IPS-15b (cell line): ENCODE measurements around the gene TSHZ2.

Experiments
- H3K27me3 ChIP-seq: one replicate; pipeline ENCODE4 v1.6.1; 2013; ENCODE audit warnings: low read length; ENCODE audit not compliant: control insufficient read depth, insufficient read depth
- H3K36me3 ChIP-seq: one replicate; pipeline ENCODE4 v1.6.1; 2013; ENCODE audit warnings: low read length; ENCODE audit not compliant: control insufficient read depth, insufficient read depth
- H3K4me1 ChIP-seq: one replicate; pipeline ENCODE4 v1.6.1; 2013; ENCODE audit warnings: mild to moderate bottlenecking, low read length; ENCODE audit not compliant: control insufficient read depth, insufficient read depth
- H3K4me3 ChIP-seq: one replicate; pipeline ENCODE4 v1.5.1; 2013; ENCODE audit warnings: low read depth, low read length
- H3K9ac ChIP-seq: one replicate; pipeline ENCODE4 v1.6.1; 2013; ENCODE audit warnings: low read depth, mild to moderate bottlenecking, low read length
- H3K9me3 ChIP-seq: one replicate; pipeline ENCODE4 v1.6.1; 2013; ENCODE audit warnings: mild to moderate bottlenecking, low read length; ENCODE audit not compliant: control insufficient read depth, insufficient read depth

TSHZ2 gene

GRCh38 chr20:53345536-53346334 lies 373.6 kb downstream of the TSHZ2 start:
- H3K4me1 ChIP-seq = peaks cover 1% of the 10 kb centered on the region
- H3K9ac ChIP-seq = no peak overlapping the region
- no peaks in the 10 kb centered on the region for H3K36me3 ChIP-seq
- no peaks in the 10 kb centered on the region for H3K27me3 ChIP-seq
- no peak overlapping the region for H3K4me3 ChIP-seq
- H3K9me3 ChIP-seq = no peaks in the 10 kb centered on the region

GRCh38 chr20:53346335-53346648 lies 374.1 kb downstream of the TSHZ2 start:
- Histone ChIP-seq H3K27me3 (no peaks in the 10 kb centered on the region), H3K9me3 (no peaks in the 10 kb centered on the region), H3K4me3 (no peak overlapping the region), H3K36me3 (no peaks in the 10 kb centered on the region), H3K4me1 (no peaks in the 10 kb centered on the region), H3K9ac (no peak overlapping the region)

GRCh38 chr20:53349730-53350129 lies 377.6 kb downstream of the TSHZ2 start:
- Histone ChIP-seq H3K36me3 (no peaks in the 10 kb centered on the region), H3K9me3 (no peaks in the 10 kb centered on the region), H3K4me1 (no peaks in the 10 kb centered on the region), H3K9ac (no peak overlapping the region), H3K4me3 (no peak overlapping the region), H3K27me3 (no peaks in the 10 kb centered on the region)

GRCh38 chr20:53352727-53353440 lies 380.7 kb downstream of the TSHZ2 start:
- H3K36me3 ChIP-seq = no peaks in the 10 kb centered on the region
- H3K9me3 ChIP-seq = no peaks in the 10 kb centered on the region
- H3K4me3 ChIP-seq = no peak overlapping the region
- H3K9ac ChIP-seq = no peak overlapping the region
- no peaks in the 10 kb centered on the region for H3K27me3 ChIP-seq
- no peaks in the 10 kb centered on the region for H3K4me1 ChIP-seq

- no peak overlapping the region for H3K4me3 ChIP-seq
- no peaks in the 10 kb centered on the region for H3K27me3 ChIP-seq
- H3K9ac ChIP-seq = no peak overlapping the region
- H3K4me1 ChIP-seq = no peaks in the 10 kb centered on the region
- no peaks in the 10 kb centered on the region for H3K36me3 ChIP-seq
- no peaks in the 10 kb centered on the region for H3K9me3 ChIP-seq
Measured at GRCh38 chr20:53354314-53354713, 382.2 kb downstream of the TSHZ2 start.

GRCh38 chr20:53355790-53356189 lies 383.6 kb downstream of the TSHZ2 start:
- H3K36me3 ChIP-seq = no peaks in the 10 kb centered on the region
- no peaks in the 10 kb centered on the region for H3K27me3 ChIP-seq
- H3K9me3 ChIP-seq = no peaks in the 10 kb centered on the region
- no peaks in the 10 kb centered on the region for H3K4me1 ChIP-seq
- H3K4me3 ChIP-seq = no peak overlapping the region
- H3K9ac ChIP-seq = no peak overlapping the region

- no peaks in the 10 kb centered on the region for H3K4me1 ChIP-seq
- H3K9ac ChIP-seq = no peak overlapping the region
- no peaks in the 10 kb centered on the region for H3K9me3 ChIP-seq
- no peak overlapping the region for H3K4me3 ChIP-seq
- no peaks in the 10 kb centered on the region for H3K27me3 ChIP-seq
- H3K36me3 ChIP-seq = no peaks in the 10 kb centered on the region
Measured at GRCh38 chr20:53359425-53359824, 387.3 kb downstream of the TSHZ2 start.

GRCh38 chr20:53360852-53361251 lies 388.7 kb downstream of the TSHZ2 start:
- Histone ChIP-seq H3K9me3 (no peaks in the 10 kb centered on the region), H3K36me3 (no peaks in the 10 kb centered on the region), H3K9ac (no peak overlapping the region), H3K27me3 (no peaks in the 10 kb centered on the region), H3K4me3 (no peak overlapping the region), H3K4me1 (no peaks in the 10 kb centered on the region)

- Histone ChIP-seq H3K4me3 (no peak overlapping the region), H3K4me1 (no peaks in the 10 kb centered on the region), H3K9me3 (no peaks in the 10 kb centered on the region), H3K27me3 (no peaks in the 10 kb centered on the region), H3K9ac (no peak overlapping the region), H3K36me3 (no peaks in the 10 kb centered on the region)
Measured at GRCh38 chr20:53362736-53363135, 390.6 kb downstream of the TSHZ2 start.

- Histone ChIP-seq H3K9ac (no peak overlapping the region), H3K9me3 (no peaks in the 10 kb centered on the region), H3K36me3 (no peaks in the 10 kb centered on the region), H3K27me3 (no peaks in the 10 kb centered on the region), H3K4me3 (no peak overlapping the region), H3K4me1 (no peaks in the 10 kb centered on the region)
Measured at GRCh38 chr20:53364646-53365045, 392.5 kb downstream of the TSHZ2 start.

- Histone ChIP-seq H3K9ac (no peak overlapping the region), H3K4me3 (no peak overlapping the region), H3K27me3 (no peaks in the 10 kb centered on the region), H3K36me3 (no peaks in the 10 kb centered on the region), H3K4me1 (no peaks in the 10 kb centered on the region), H3K9me3 (no peaks in the 10 kb centered on the region)
Measured at GRCh38 chr20:53365076-53365475, 392.9 kb downstream of the TSHZ2 start.

GRCh38 chr20:53365539-53366075 lies 393.4 kb downstream of the TSHZ2 start:
- H3K9ac ChIP-seq = no peak overlapping the region
- H3K36me3 ChIP-seq = no peaks in the 10 kb centered on the region
- H3K4me3 ChIP-seq = no peak overlapping the region
- H3K9me3 ChIP-seq = no peaks in the 10 kb centered on the region
- no peaks in the 10 kb centered on the region for H3K4me1 ChIP-seq
- no peaks in the 10 kb centered on the region for H3K27me3 ChIP-seq
